Spleen (tissue), 11 donors: ENCODE measurements around the gene CLCF1. TPM values are rescaled to one million over a fixed set of nuclear protein-coding genes. Genes with fewer than 3 reads are reported as not detected.

ENCODE experiments used
- DNase-seq: peaks from one replicate; pipeline ENCODE4 v3.0.0-alpha.2; 2020
- H3K27ac ChIP-seq, 8 donors: fragments of 200-600 bp; sonication (generic) in 7 of 8; 1 replicate in 4 of 8; 2 replicates in 4 of 8; pipeline versions ENCODE4 v1.5.0 to v1.8.0; 2016 to 2021; ENCODE audit warnings: inconsistent platforms in 4 of 8, mild to moderate bottlenecking in 4 of 8, moderate library complexity in 1 of 8
- H3K27me3 ChIP-seq, 7 donors: fragments of 200-600 bp; sonication (generic) in 6 of 7; replicated peaks in 1 of 7; 1 replicate in 4 of 7; 2 replicates in 3 of 7; pipeline versions ENCODE4 v1.5.0 to v1.8.0; 2016 to 2021; ENCODE audit warnings: inconsistent platforms in 3 of 7, mild to moderate bottlenecking in 1 of 7
- H3K36me3 ChIP-seq, 6 donors: fragments of 200-600 bp; sonication (generic) in 5 of 6; 1 replicate in 4 of 6; 2 replicates in 2 of 6; pipeline versions ENCODE4 v1.5.0 to v1.8.0; 2016 to 2021; ENCODE audit warnings: inconsistent platforms in 2 of 6
- H3K4me1 ChIP-seq, 6 donors: fragments of 200-600 bp; sonication (generic) in 5 of 6; 1 replicate in 3 of 6; 2 replicates in 3 of 6; pipeline versions ENCODE4 v1.5.0 to v1.8.0; 2016 to 2021; ENCODE audit warnings: inconsistent platforms in 3 of 6
- H3K4me3 ChIP-seq, 8 donors: fragments of 200-600 bp; sonication (generic) in 7 of 8; 1 replicate in 4 of 8; 2 replicates in 4 of 8; pipeline versions ENCODE4 v1.5.0 to v1.8.0; 2016 to 2021; ENCODE audit warnings: inconsistent platforms in 4 of 8, mild to moderate bottlenecking in 4 of 8, moderate library complexity in 2 of 8
- H3K9me3 ChIP-seq, 8 donors: fragments of 200-600 bp; sonication (generic) in 7 of 8; 1 replicate in 4 of 8; 2 replicates in 4 of 8; pipeline versions ENCODE4 v1.5.0 to v1.8.0; 2016 to 2021; ENCODE audit warnings: inconsistent platforms in 4 of 8
- POLR2A ChIP-seq, 3 donors: fragments of 450-650 bp; IDR thresholded peaks; one replicate each; pipeline ENCODE4 v1.5.1; 2017; ENCODE audit warnings: antibody characterized with exemption in 3 of 3, mild to moderate bottlenecking in 1 of 3
- POLR2AphosphoS5 ChIP-seq, 3 donors: sonication (generic); formaldehyde crosslinking; IDR thresholded peaks; one replicate each; pipeline ENCODE4 v1.5.1; 2017; ENCODE audit warnings: antibody characterized with exemption in 3 of 3
- WGBS, 5 donors: extraction: QIAGEN DNeasy Blood & Tissue Kit in 3 of 5; methylation state at CpG; one replicate each; pipeline versions ENCODE4 v1.1.5 to v1.1.7; 2013 to 2018; 5-methylcytosine and 5-hydroxymethylcytosine counted together
- intact Hi-C: fragments of 100-400 bp; cut with DNase I; formaldehyde crosslinking; loops from one replicate; pipeline ENCODE4 v1.15.0; 2023; ENCODE audit warnings: low total_unique reads
- polyA plus RNA-seq, 3 donors: library from polyadenylated mRNA; stranded (reverse); fragments of 200-250 nt; gene quantifications; one replicate each; pipeline ENCODE4 v1.2.1, GENCODE V29; 2013
- total RNA-seq, 7 donors: library from RNA; depleted of rRNA in 3 of 7; stranded (reverse); fragments of >200 nt in 3 of 7; fragmentation: NEBNext Ultra II Directional in 4 of 7; extraction: Animal tissue kit (Norgen Biotek cat#: 25700) in 4 of 7; gene quantifications; one replicate each; pipeline versions ENCODE4 v1.1.0 to v1.2.1, GENCODE V29; 2016 to 2021
- TF ChIP-seq, protein P1 (sequence below), 11 experiments: fragments of 200-600 bp in 7 of 11; fragments of 450-650 bp in 4 of 11; sonication (generic) in 4 of 11; IDR thresholded peaks in 8 of 11; conservative IDR thresholded peaks in 3 of 11; 1 replicate in 7 of 11; 2 replicates in 4 of 11; pipeline versions ENCODE4 v1.4.0 to v1.8.0; 2016 to 2021; ENCODE audit warnings: antibody characterized with exemption in 11 of 11, inconsistent platforms in 4 of 11, mild to moderate bottlenecking in 1 of 11
- donor health status: healthy with polysubstance abuse.
- donor health status: DM: no; HTN: no; CAD: no; lungs with moderate emphysema.
- donor health status: DM: no; HTN: no; CAD: no.
- donor health status: Bipolar disorder and iron deficiency.
- donor health status: healthy.
- donor health status: DM: no; HTN: no; CAD: no.
- donor health status: DM: yes; HTN: yes; CAD: no.

Gene CLCF1
- total and polyA plus RNA-seq, 10 donors = 4.3 to 13.7 (median 7.4) TPM

DNA sequence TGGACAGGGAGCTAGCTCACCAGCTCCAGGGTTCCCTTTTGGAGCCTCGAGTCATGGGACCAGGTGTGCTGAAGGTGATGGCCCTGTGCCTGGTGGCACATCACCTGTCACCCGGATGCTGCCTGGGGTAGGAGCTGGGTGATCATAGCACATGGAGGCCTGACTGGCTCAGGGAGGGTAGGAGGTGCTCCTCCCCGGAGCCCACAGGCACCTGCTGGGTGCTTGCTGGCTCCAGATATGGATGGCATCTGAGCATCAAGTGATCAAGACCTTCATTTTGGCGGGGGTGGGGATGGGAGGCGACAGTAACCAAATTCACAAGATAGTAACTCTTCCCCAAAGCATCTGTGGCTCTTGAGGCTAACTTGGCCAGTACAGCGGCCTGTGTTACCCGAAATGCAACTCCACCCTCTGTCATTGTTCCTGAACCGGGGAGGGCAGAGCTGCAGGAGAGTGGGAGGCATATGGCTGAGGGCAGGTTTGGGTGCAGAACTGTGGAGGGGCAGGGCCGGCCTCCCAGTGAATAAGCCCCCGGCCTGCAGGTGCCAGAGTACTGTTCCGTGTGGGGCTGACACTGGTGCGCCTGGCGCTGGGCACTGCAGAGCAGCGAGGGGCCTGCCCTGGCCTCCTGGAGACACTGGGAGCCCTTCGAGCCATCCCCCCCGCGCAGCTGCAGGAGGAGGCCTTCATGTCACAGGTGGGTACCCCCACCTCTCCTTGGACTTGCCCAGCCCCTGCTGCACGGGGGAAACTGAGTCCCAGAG is 35.2 kb upstream of the CLCF1 start:
- intact Hi-C loops = no loop called here
- peak overlapping the region in 7 of 8 donors; percentile 2 to 75 (median 42) for H3K4me3 ChIP-seq
- peaks cover 37 to 100% (median 91%) of the 10 kb centered on the region in 6 donors for H3K4me1 ChIP-seq
- peak overlapping the region; percentile 65 to 99 (median 96) for H3K27ac ChIP-seq
- peaks cover 0 to 38% (median 0%) of the 10 kb centered on the region in 7 donors for H3K27me3 ChIP-seq
- TF ChIP-seq, protein P1, sequence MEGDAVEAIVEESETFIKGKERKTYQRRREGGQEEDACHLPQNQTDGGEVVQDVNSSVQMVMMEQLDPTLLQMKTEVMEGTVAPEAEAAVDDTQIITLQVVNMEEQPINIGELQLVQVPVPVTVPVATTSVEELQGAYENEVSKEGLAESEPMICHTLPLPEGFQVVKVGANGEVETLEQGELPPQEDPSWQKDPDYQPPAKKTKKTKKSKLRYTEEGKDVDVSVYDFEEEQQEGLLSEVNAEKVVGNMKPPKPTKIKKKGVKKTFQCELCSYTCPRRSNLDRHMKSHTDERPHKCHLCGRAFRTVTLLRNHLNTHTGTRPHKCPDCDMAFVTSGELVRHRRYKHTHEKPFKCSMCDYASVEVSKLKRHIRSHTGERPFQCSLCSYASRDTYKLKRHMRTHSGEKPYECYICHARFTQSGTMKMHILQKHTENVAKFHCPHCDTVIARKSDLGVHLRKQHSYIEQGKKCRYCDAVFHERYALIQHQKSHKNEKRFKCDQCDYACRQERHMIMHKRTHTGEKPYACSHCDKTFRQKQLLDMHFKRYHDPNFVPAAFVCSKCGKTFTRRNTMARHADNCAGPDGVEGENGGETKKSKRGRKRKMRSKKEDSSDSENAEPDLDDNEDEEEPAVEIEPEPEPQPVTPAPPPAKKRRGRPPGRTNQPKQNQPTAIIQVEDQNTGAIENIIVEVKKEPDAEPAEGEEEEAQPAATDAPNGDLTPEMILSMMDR (IDR thresholded peaks at IDR 0.05 in 8 of 11, conservative IDR thresholded peaks at IDR 0.05 in 3 of 11) = no peak
- TF ChIP-seq POLR2A (IDR thresholded peaks at IDR 0.05) = no peak
- no peak for TF ChIP-seq POLR2AphosphoS5 (IDR thresholded peaks at IDR 0.05)
- 32 to 57% (median 41%) methylated on average over 5 to 18 of the region's 18 CpGs for WGBS, 5 donors
- H3K36me3 ChIP-seq = peaks cover 0 to 50% (median 6%) of the 10 kb centered on the region in 6 donors
- DNase-seq = peak; percentile 79
- no peaks in the 10 kb centered on the region for H3K9me3 ChIP-seq

DNA sequence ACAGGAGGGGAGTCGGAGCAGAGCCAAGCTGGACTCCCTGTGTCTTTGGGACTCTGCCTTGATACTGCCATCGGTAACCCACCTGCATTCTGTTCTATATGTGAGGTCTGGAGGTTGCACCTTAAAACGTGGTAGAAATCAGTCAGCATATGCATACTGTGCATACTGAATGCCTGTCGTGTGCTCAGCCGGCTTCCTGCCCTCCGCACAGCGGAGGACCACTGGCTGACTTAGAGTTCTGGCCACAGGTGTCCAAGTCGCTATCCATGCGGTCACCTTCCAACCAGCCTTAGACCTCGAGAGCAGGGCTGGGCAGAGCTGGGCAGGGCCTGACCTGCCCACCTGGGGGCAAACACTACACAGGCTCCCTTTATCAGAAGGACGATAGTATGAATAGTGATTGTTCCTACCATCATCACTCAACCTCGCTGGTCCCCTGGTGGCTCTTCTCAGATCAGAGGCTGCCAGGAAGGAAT is 34.3 kb upstream of the CLCF1 start:
- peak overlapping the region in 4 of 8 donors; percentile 18 to 75 (median 32) for H3K4me3 ChIP-seq
- no peaks in the 10 kb centered on the region for H3K9me3 ChIP-seq
- peaks cover 46 to 100% (median 93%) of the 10 kb centered on the region in 6 donors for H3K4me1 ChIP-seq
- no peak for DNase-seq
- 55 to 70% (median 66%) methylated on average over 11 to 12 of the region's 12 CpGs for WGBS, 5 donors
- H3K27me3 ChIP-seq = peaks cover 0 to 34% (median 0%) of the 10 kb centered on the region in 7 donors
- peak overlapping the region; percentile 65 to 99 (median 96) for H3K27ac ChIP-seq
- H3K36me3 ChIP-seq = peaks cover 0 to 50% (median 6%) of the 10 kb centered on the region in 6 donors
- TF ChIP-seq, protein P1 (IDR thresholded peaks at IDR 0.05 in 8 of 11, conservative IDR thresholded peaks at IDR 0.05 in 3 of 11) = no peak
- no peak for TF ChIP-seq POLR2AphosphoS5 (IDR thresholded peaks at IDR 0.05)
- no peak for TF ChIP-seq POLR2A (IDR thresholded peaks at IDR 0.05)
- intact Hi-C loops = no loop called here

DNA sequence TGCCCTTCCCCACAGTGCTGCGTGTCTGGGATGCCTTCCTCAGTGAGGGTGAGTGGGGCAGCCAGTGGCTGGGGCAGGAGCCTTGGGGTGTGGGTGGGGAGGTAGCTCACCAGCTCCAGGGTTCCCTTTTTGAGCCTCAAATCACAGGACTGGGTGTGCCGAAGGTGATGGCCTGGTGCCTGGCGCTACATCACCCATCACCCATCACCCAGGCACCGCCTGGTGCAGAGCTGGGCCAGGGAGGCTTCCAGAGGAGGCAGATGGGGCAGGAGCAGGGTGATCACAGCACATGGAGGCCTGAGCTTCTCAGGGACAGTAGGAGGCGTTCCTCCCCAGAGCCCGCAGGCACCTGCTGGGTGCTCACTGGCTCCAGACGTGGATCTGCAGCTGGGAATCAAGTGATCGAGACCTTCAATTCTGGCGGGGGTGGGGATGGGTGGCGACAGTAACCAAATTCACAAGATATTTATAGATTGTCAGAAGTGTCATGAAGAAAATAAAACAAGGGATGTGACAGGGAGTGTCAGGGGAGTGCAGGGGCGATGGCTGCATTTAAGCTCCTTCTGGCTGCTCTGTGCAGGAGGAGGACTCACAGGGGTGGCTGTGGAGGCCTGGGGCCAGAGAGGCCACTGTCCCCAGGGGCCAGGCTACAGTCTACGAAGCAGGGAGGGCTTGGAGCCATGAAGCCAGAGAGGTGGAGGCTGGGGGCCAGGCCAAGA is 33.7 kb upstream of the CLCF1 start:
- WGBS, 5 donors = 37 to 58% (median 44%) methylated on average over 8 to 12 of the region's 12 CpGs

More for the DNA sequence above, 33.7 kb upstream of the CLCF1 start:
- TF ChIP-seq, protein P1 (IDR thresholded peaks at IDR 0.05 in 8 of 11, conservative IDR thresholded peaks at IDR 0.05 in 3 of 11) = no peak
- peak; percentile 13 to 48 (median 45) for TF ChIP-seq POLR2AphosphoS5 (IDR thresholded peaks at IDR 0.05)
- DNase-seq = peak; percentile 83
- intact Hi-C loops = no loop called here
- peaks cover 46 to 100% (median 93%) of the 10 kb centered on the region in 6 donors for H3K4me1 ChIP-seq
- H3K4me3 ChIP-seq = peak overlapping the region in 6 of 8 donors; percentile 10 to 75 (median 22)
- H3K27me3 ChIP-seq = peaks cover 0 to 29% (median 0%) of the 10 kb centered on the region in 7 donors
- peaks cover 0 to 50% (median 6%) of the 10 kb centered on the region in 6 donors for H3K36me3 ChIP-seq
- no peaks in the 10 kb centered on the region for H3K9me3 ChIP-seq
- peak overlapping the region; percentile 66 to 99 (median 96) for H3K27ac ChIP-seq
